ENCODE measurements around the gene TLE2.
"Not testable (repeated sequence)": the region's sequence is repeated elsewhere in the genome, so short reads cannot be mapped to it uniquely, and the experiment has no call there.

Gene TLE2

GRCh38 chr19:3042621-3043267, 13.7 kb upstream of the TLE2 start:
- TF ChIP-seq, protein P1, sequence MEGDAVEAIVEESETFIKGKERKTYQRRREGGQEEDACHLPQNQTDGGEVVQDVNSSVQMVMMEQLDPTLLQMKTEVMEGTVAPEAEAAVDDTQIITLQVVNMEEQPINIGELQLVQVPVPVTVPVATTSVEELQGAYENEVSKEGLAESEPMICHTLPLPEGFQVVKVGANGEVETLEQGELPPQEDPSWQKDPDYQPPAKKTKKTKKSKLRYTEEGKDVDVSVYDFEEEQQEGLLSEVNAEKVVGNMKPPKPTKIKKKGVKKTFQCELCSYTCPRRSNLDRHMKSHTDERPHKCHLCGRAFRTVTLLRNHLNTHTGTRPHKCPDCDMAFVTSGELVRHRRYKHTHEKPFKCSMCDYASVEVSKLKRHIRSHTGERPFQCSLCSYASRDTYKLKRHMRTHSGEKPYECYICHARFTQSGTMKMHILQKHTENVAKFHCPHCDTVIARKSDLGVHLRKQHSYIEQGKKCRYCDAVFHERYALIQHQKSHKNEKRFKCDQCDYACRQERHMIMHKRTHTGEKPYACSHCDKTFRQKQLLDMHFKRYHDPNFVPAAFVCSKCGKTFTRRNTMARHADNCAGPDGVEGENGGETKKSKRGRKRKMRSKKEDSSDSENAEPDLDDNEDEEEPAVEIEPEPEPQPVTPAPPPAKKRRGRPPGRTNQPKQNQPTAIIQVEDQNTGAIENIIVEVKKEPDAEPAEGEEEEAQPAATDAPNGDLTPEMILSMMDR (IDR thresholded peaks at IDR 0.05; ENCODE audit: borderline replicate concordance, control extremely low read depth, extremely low read depth, insufficient read depth, missing control alignments) = no peak
- no peak for DNase-seq (ENCODE audit: low spot score)
- in situ Hi-C loops (cut with MboI; ENCODE audit: low sequenced_read_pairs, unreplicated experiment) = no loop called here

DNA sequence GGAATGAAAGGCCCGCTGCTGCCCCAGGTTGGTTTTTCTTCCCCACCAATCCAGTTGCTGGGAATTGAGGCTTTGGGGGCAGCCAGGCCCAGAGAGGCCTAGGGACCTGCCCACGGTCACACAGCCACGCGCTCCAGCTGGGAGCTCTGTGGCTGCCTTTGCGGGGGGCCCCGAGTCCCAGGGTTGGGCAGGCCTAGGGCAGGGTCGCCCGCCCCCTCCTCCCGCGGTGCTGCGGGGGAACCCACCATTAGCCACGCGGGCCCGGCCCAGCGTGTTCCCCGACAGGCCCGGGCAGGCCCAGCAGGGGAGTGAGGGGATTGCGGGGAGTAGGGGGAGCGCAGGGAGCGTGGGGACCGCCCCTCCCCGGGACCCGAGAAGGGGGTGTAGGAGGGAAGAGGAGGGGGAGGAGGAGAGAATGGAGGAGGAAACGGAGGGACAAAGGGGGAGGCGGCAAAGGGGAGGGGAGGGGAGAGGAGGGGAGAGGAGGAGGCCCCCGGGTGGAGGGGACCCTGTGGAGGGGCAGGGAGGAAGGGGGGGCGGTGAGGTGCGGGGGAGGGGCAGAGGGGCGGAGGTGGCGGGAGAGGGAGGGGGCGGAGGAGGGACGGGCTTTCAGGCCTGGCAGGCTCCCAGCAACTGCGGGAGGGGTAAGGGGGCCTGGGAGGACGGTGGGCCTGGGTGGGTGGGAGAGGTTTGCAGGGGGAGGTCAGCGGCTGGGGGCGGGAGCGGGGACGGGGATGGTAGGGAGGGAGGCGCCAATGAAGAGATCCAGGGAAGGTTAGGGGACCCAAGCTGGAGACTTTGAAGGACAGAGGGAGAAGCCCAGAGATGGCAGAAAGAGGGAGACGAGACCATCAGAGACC, 12.9 kb upstream of the TLE2 start:
- DNase-seq (ENCODE audit: low spot score) = no peak
- TF ChIP-seq, protein P1 (IDR thresholded peaks at IDR 0.05; ENCODE audit: borderline replicate concordance, control extremely low read depth, extremely low read depth, insufficient read depth, missing control alignments) = no peak
- in situ Hi-C loops (cut with MboI; ENCODE audit: low sequenced_read_pairs, unreplicated experiment) = no loop called here

- no peak for DNase-seq (ENCODE audit: low spot score)
- TF ChIP-seq, protein P1 (IDR thresholded peaks at IDR 0.05; ENCODE audit: borderline replicate concordance, control extremely low read depth, extremely low read depth, insufficient read depth, missing control alignments) = no peak
These were observed 12.2 kb upstream of the TLE2 start for GRCh38 chr19:3041327-3041726.

GRCh38 chr19:3039641-3040077, 10.6 kb upstream of the TLE2 start:
- in situ Hi-C loops (cut with MboI; ENCODE audit: low sequenced_read_pairs, unreplicated experiment) = no loop called here
- TF ChIP-seq, protein P1 (IDR thresholded peaks at IDR 0.05; ENCODE audit: borderline replicate concordance, control extremely low read depth, extremely low read depth, insufficient read depth, missing control alignments) = no peak
- no peak for DNase-seq (ENCODE audit: low spot score)

More at GRCh38 chr19:3041327-3041726, 12.2 kb upstream of the TLE2 start:
- in situ Hi-C loops (cut with MboI; ENCODE audit: low sequenced_read_pairs, unreplicated experiment) = no loop called here

DNA sequence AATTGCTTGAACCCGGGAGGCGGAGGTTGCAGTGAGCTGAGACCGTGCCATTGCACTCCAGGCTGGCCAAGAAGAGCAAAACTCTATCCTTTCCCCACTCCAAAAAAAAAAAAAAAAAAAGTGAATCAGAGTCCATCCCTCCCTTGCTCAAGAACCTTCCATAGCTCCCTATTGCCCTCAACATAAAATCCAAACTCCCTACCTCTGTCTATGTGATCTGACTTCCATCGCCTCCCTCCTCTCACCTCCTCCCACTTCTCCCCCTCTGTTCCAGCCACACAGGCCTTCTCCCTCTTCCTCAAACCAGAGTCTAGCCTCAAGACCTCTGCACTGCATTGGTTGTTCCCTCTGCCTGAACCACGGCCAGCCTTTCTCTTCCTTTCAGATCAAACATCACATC, 10.0 kb upstream of the TLE2 start:
- DNase-seq (ENCODE audit: low spot score) = no peak
- in situ Hi-C loops (cut with MboI; ENCODE audit: low sequenced_read_pairs, unreplicated experiment) = no loop called here
- TF ChIP-seq, protein P1 (IDR thresholded peaks at IDR 0.05; ENCODE audit: borderline replicate concordance, control extremely low read depth, extremely low read depth, insufficient read depth, missing control alignments) = no peak

DNA sequence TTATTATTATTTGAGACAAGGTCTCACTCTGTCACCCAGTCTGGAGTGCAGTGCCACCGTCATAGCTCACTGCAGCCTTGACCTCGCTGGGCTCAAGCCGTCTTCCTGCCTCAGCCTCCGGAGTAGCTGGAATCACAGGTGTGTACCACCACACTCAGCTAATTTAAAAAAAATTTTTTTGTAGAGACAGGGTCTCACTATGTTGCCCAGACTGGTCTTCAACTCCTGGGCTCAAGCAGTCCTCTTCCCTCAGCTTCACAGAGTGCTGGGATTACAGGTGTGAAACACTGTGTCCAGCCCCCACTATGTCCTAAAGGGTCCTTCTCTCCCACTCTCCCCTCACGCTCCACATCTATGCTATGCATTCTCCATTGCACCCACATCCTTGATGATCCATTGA, 9.1 kb upstream of the TLE2 start:
- TF ChIP-seq, protein P1 (IDR thresholded peaks at IDR 0.05; ENCODE audit: borderline replicate concordance, control extremely low read depth, extremely low read depth, insufficient read depth, missing control alignments) = no peak
- DNase-seq (ENCODE audit: low spot score) = no peak
- in situ Hi-C loops (cut with MboI; ENCODE audit: low sequenced_read_pairs, unreplicated experiment) = no loop called here

DNA sequence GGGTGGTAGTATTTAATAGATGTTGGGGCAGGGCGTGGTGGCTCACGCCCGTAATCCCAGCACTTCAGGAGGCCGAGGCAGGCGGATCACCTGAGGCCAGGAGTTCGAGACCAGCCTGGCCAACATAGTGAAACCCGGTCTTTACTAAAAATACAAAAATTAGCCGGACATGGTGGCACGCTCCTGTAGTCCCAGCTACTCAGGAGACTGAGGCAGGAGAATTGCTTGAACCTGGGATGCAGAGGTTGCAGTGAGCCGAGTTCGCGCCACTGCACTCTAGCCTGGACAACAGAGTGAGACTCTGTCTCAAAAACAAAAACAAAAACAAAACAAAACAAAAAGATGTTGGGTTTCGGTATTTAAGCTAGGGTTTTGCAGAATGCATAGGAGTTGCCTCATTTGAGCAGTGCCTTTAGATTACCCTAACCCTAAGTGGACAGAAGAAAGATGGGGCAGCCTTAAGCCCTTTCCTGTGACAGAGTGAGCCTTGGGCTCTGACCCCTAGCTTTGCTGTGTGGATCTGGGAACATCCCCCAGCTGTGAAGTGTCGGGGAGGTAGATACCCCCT, 8.0 kb upstream of the TLE2 start:
- DNase-seq (ENCODE audit: low spot score); in situ Hi-C loops (cut with MboI; ENCODE audit: low sequenced_read_pairs, unreplicated experiment): not testable (repeated sequence)

Measured in GM13976 (cell line).